Left ventricle myocardium inferior (tissue), 1 donor: Measurements from ENCODE around the gene CDC20B. TPM values are rescaled to one million over a fixed set of nuclear protein-coding genes. Genes with fewer than 3 reads are reported as not detected.

Experiments
- DNase-seq: peaks from one replicate; pipeline ENCODE4 v3.0.0-alpha.2; 2020
- H3K27ac ChIP-seq: fragments of 200-600 bp; replicated peaks from 2 replicates; pipeline ENCODE4 v1.8.0; 2021
- H3K27me3 ChIP-seq: fragments of 200-600 bp; 2 replicates; pipeline ENCODE4 v1.8.0; 2021; ENCODE audit warnings: low read depth
- H3K36me3 ChIP-seq: fragments of 200-600 bp; 2 replicates; pipeline ENCODE4 v1.8.0; 2021
- H3K4me1 ChIP-seq: fragments of 200-600 bp; 2 replicates; pipeline ENCODE4 v1.8.0; 2021
- H3K4me3 ChIP-seq: fragments of 200-600 bp; 2 replicates; pipeline ENCODE4 v1.8.0; 2021; ENCODE audit warnings: mild to moderate bottlenecking, moderate library complexity
- H3K9me3 ChIP-seq: fragments of 200-600 bp; replicated peaks from 2 replicates; pipeline ENCODE4 v1.8.0; 2021
- CTCF ChIP-seq: fragments of 200-600 bp; IDR thresholded peaks from 2 replicates; pipeline ENCODE4 v1.8.0; 2021; ENCODE audit warnings: antibody characterized with exemption, mild to moderate bottlenecking, borderline replicate concordance
- intact Hi-C: fragments of 100-400 bp; cut with micrococcal nuclease; formaldehyde crosslinking; loops from one replicate; pipeline ENCODE4 v1.11.0; 2022
- total RNA-seq: library from RNA; stranded (reverse); fragmentation: NEBNext Ultra II Directional; extraction: Animal tissue kit (Norgen Biotek cat#: 25700); gene quantifications from one replicate; pipeline ENCODE4 v1.2.1, GENCODE V29; 2021
- donor health status: DM: no; HTN: yes; CAD: no; lungs with severe emphysema.

The CDC20B gene
- total RNA-seq, 1 donor from 2014 or later = not detected

- no peak overlapping the region for H3K4me3 ChIP-seq
- no peak for TF ChIP-seq CTCF
- intact Hi-C loops = no loop called here
- DNase-seq = no peak
- no peak overlapping the region for H3K27ac ChIP-seq
- no peaks in the 10 kb centered on the region for H3K9me3 ChIP-seq
- peaks cover 8% of the 10 kb centered on the region for H3K27me3 ChIP-seq
- no peaks in the 10 kb centered on the region for H3K36me3 ChIP-seq
- H3K4me1 ChIP-seq = no peaks in the 10 kb centered on the region
Observed at GRCh38 chr5:55073211-55073610, 99.8 kb downstream of the CDC20B start.

- no peak for TF ChIP-seq CTCF
- DNase-seq = no peak
- intact Hi-C loops = no loop called here
- Histone ChIP-seq H3K27ac (no peak overlapping the region), H3K36me3 (no peaks in the 10 kb centered on the region), H3K27me3 (peaks cover 8% of the 10 kb centered on the region), H3K4me3 (no peak overlapping the region), H3K9me3 (no peaks in the 10 kb centered on the region), H3K4me1 (no peaks in the 10 kb centered on the region)
Observed at GRCh38 chr5:55072666-55073065, 100.3 kb downstream of the CDC20B start.

GRCh38 chr5:55071413-55071812 is 101.6 kb downstream of the CDC20B start:
- Histone ChIP-seq H3K4me1 (no peaks in the 10 kb centered on the region), H3K4me3 (no peak overlapping the region), H3K27ac (no peak overlapping the region), H3K27me3 (peaks cover 8% of the 10 kb centered on the region), H3K36me3 (no peaks in the 10 kb centered on the region), H3K9me3 (no peaks in the 10 kb centered on the region)
- TF ChIP-seq CTCF = no peak
- DNase-seq = no peak
- intact Hi-C loops = no loop called here

- H3K36me3 ChIP-seq = no peaks in the 10 kb centered on the region
- DNase-seq = no peak
- peaks cover 8% of the 10 kb centered on the region for H3K27me3 ChIP-seq
- H3K4me3 ChIP-seq = no peak overlapping the region
- no peaks in the 10 kb centered on the region for H3K4me1 ChIP-seq
- intact Hi-C loops = no loop called here
- H3K9me3 ChIP-seq = no peaks in the 10 kb centered on the region
- TF ChIP-seq CTCF = no peak
- no peak overlapping the region for H3K27ac ChIP-seq
Observed at GRCh38 chr5:55070968-55071367, 102.0 kb downstream of the CDC20B start.

GRCh38 chr5:55066277-55066676 is 106.7 kb downstream of the CDC20B start:
- intact Hi-C loops = no loop called here
- Histone ChIP-seq H3K36me3 (no peaks in the 10 kb centered on the region), H3K4me3 (no peak overlapping the region), H3K4me1 (no peaks in the 10 kb centered on the region), H3K9me3 (no peaks in the 10 kb centered on the region), H3K27me3 (peaks cover 8% of the 10 kb centered on the region), H3K27ac (no peak overlapping the region)
- no peak for TF ChIP-seq CTCF
- no peak for DNase-seq

GRCh38 chr5:55064523-55064922 is 108.5 kb downstream of the CDC20B start:
- intact Hi-C loops = no loop called here
- no peak for TF ChIP-seq CTCF
- peaks cover 4% of the 10 kb centered on the region for H3K27me3 ChIP-seq
- no peak overlapping the region for H3K27ac ChIP-seq
- DNase-seq = no peak
- H3K4me3 ChIP-seq = no peak overlapping the region
- H3K36me3 ChIP-seq = no peaks in the 10 kb centered on the region
- H3K4me1 ChIP-seq = no peaks in the 10 kb centered on the region
- H3K9me3 ChIP-seq = no peaks in the 10 kb centered on the region
